IPS-18c (cell line): ENCODE measurements around the gene AZGP1.
"Not testable (repeated sequence)": the region's sequence is repeated elsewhere in the genome, so short reads cannot be mapped to it uniquely, and the experiment has no call there.

Experiments
- H3K4me3 ChIP-seq: 2 replicates; pipeline ENCODE4 v1.7.0; 2013; ENCODE audit warnings: low read depth, mild to moderate bottlenecking, low read length, moderate library complexity; ENCODE audit not compliant: insufficient read depth
- H3K9me3 ChIP-seq: one replicate; pipeline ENCODE4 v1.6.1; 2013; ENCODE audit warnings: mild to moderate bottlenecking, low read length, moderate library complexity; ENCODE audit not compliant: control insufficient read depth, insufficient read depth

The AZGP1 gene

GRCh38 chr7:99973817-99974216, 2.0 kb downstream of the AZGP1 start:
- not testable (repeated sequence) for H3K4me3 ChIP-seq, H3K9me3 ChIP-seq

- Histone ChIP-seq H3K9me3 (no peaks in the 10 kb centered on the region), H3K4me3 (no peak overlapping the region)
These were observed 4.6 kb downstream of the AZGP1 start for GRCh38 chr7:99971242-99971641.

GRCh38 chr7:99969813-99970212, 6.0 kb downstream of the AZGP1 start:
- H3K9me3 ChIP-seq: not testable (repeated sequence)

GRCh38 chr7:99969298-99969697, 6.5 kb downstream of the AZGP1 start:
- Histone ChIP-seq H3K4me3 (no peak overlapping the region), H3K9me3 (no peaks in the 10 kb centered on the region)

More at GRCh38 chr7:99969813-99970212, 6.0 kb downstream of the AZGP1 start:
- not testable (repeated sequence) for H3K4me3 ChIP-seq

GRCh38 chr7:99958564-99959227, 17.1 kb downstream of the AZGP1 start:
- H3K4me3 ChIP-seq: no peak overlapping the region
- no peaks in the 10 kb centered on the region for H3K9me3 ChIP-seq

- H3K4me3 ChIP-seq: no peak overlapping the region
These were observed 20.6 kb downstream of the AZGP1 start for GRCh38 chr7:99955247-99955646.

GRCh38 chr7:99954643-99955042, 21.2 kb downstream of the AZGP1 start:
- not testable (repeated sequence) for H3K4me3 ChIP-seq, H3K9me3 ChIP-seq

More at GRCh38 chr7:99955247-99955646, 20.6 kb downstream of the AZGP1 start:
- H3K9me3 ChIP-seq: peaks cover 3% of the 10 kb centered on the region

GRCh38 chr7:99953649-99954048, 22.2 kb downstream of the AZGP1 start:
- peaks cover 4% of the 10 kb centered on the region for H3K9me3 ChIP-seq
- H3K4me3 ChIP-seq: no peak overlapping the region

- not testable (repeated sequence) for H3K4me3 ChIP-seq, H3K9me3 ChIP-seq
These were observed 23.2 kb downstream of the AZGP1 start for GRCh38 chr7:99952649-99953048.

- H3K9me3 ChIP-seq, H3K4me3 ChIP-seq: not testable (repeated sequence)
These were observed 25.0 kb downstream of the AZGP1 start for GRCh38 chr7:99950819-99951218.

- peaks cover 4% of the 10 kb centered on the region for H3K9me3 ChIP-seq
These were observed 26.1 kb downstream of the AZGP1 start for GRCh38 chr7:99949645-99950228.

GRCh38 chr7:99947608-99948007, 28.2 kb downstream of the AZGP1 start:
- H3K4me3 ChIP-seq: no peak overlapping the region
- peaks cover 4% of the 10 kb centered on the region for H3K9me3 ChIP-seq

More at GRCh38 chr7:99949645-99950228, 26.1 kb downstream of the AZGP1 start:
- H3K4me3 ChIP-seq: no peak overlapping the region

- H3K4me3 ChIP-seq: no peak overlapping the region
- peaks cover 2% of the 10 kb centered on the region for H3K9me3 ChIP-seq
These were observed 31.2 kb downstream of the AZGP1 start for GRCh38 chr7:99944497-99945070.

GRCh38 chr7:99943641-99944496, 32.0 kb downstream of the AZGP1 start:
- Histone ChIP-seq H3K9me3 (peaks cover 2% of the 10 kb centered on the region), H3K4me3 (0 out of 2 replicates have a peak overlapping the region, but pooled peaks have one; percentile 5)

GRCh38 chr7:99938296-99938695, 37.5 kb downstream of the AZGP1 start:
- no peak overlapping the region for H3K4me3 ChIP-seq
- peaks cover 2% of the 10 kb centered on the region for H3K9me3 ChIP-seq

GRCh38 chr7:99935009-99935408, 40.8 kb downstream of the AZGP1 start:
- not testable (repeated sequence) for H3K9me3 ChIP-seq

GRCh38 chr7:99930376-99930775, 45.5 kb downstream of the AZGP1 start:
- no peak overlapping the region for H3K4me3 ChIP-seq

More at GRCh38 chr7:99935009-99935408, 40.8 kb downstream of the AZGP1 start:
- not testable (repeated sequence) for H3K4me3 ChIP-seq

GRCh38 chr7:99929730-99930053, 46.1 kb downstream of the AZGP1 start:
- peaks cover 2% of the 10 kb centered on the region for H3K9me3 ChIP-seq
- no peak overlapping the region; the same call in 1 of the 2 replicates for H3K4me3 ChIP-seq

More at GRCh38 chr7:99930376-99930775, 45.5 kb downstream of the AZGP1 start:
- peaks cover 2% of the 10 kb centered on the region for H3K9me3 ChIP-seq
